Measurements from ENCODE around the gene SEC24B.

Gene SEC24B

GRCh38 chr4:109412776-109413175 lies 20.8 kb upstream of the SEC24B start:
- FAIRE-seq (no peak), DNase-seq (ENCODE audit: insufficient read length, low spot score) (no peak)
- TF ChIP-seq POLR2A (IDR thresholded peaks at IDR 0.05; ENCODE audit: low read depth, low read length): no peak

DNA sequence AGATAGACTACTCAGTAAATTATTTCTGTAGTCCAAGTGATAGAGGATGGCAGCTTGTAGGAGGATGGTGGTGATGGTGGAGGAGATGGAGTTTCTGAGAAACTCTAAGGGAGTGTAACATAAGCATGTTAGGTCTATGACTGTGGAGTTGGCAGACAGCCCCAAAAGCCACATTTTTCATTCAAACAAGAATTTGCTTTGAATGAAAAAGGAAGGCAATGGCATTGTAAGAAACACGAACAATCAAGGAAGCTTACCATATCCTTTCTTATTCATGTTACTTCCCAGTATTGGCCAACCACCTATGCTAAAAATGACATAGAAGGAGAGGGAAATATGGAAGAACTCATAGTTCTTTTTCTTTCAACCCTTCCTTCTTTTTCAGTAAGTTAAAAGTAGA lies 18.7 kb upstream of the SEC24B start:
- TF ChIP-seq POLR2A (IDR thresholded peaks at IDR 0.05; ENCODE audit: low read depth, low read length): no peak
- no peak for DNase-seq (ENCODE audit: insufficient read length, low spot score)
- no peak for FAIRE-seq

DNA sequence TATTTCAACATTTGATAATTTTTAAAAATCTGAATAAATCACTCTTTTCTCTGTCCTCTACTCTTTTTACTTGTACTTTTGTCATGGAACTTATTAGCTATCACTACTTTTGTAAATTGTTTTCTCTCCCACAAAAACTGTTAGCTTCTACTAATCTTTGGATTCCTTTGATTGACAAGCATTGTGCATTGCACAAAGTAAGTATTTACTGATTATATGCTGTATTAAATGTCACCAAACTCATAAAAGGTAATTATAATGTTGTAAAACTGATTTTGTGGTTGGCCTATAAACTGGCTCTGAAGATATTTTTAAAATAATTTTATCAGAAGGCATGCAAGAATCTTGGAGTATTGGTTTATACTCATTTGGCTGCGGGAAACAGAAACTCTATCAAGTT lies 15.0 kb upstream of the SEC24B start:
- FAIRE-seq (no peak), DNase-seq (ENCODE audit: insufficient read length, low spot score) (no peak)
- TF ChIP-seq POLR2A (IDR thresholded peaks at IDR 0.05; ENCODE audit: low read depth, low read length): no peak

DNA sequence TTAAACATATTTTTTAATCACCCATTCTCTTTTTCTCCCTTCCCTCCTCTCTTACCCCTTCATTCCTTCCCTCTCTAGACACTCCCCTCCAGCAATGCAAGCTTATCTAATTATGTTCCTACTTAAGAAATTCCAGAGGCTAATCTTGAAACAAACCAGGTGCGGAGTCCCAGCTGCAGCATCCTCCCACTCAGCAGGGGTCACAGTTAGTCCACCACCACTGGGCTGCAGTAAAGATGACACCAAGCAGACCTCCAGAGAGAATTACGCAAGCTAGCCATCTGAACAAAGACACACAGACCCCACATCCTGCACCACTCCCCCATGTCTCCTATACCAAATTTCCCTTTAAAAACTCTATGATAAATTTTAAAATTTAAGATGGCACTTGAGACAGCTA lies 13.9 kb upstream of the SEC24B start:
- no peak for DNase-seq (ENCODE audit: insufficient read length, low spot score)
- no peak for TF ChIP-seq POLR2A (IDR thresholded peaks at IDR 0.05; ENCODE audit: low read depth, low read length)
- FAIRE-seq: no peak

GRCh38 chr4:109424093-109424841 lies 9.3 kb upstream of the SEC24B start:
- FAIRE-seq: no peak
- no peak for DNase-seq (ENCODE audit: insufficient read length, low spot score)
- no peak for TF ChIP-seq POLR2A (IDR thresholded peaks at IDR 0.05; ENCODE audit: low read depth, low read length)

DNA sequence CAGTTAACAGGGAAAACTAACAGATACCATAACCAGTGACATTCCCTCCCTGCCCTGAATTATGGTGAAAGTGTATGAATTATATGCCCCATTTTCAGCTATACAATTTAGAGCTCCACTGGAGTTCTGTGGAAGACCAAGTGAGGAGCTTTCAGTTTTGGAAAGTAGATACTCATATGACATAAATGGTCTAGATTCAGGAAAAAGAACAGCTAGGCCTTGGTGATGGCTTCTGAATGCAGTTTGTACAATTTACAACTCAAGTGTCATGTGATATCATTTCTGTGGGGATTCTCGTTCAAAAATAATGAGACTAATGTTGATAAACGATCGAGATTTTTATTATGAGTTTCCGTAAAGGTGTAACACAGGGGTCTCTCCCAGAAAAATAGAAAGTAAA lies 8.2 kb upstream of the SEC24B start:
- TF ChIP-seq POLR2A (IDR thresholded peaks at IDR 0.05; ENCODE audit: low read depth, low read length): no peak
- FAIRE-seq (no peak), DNase-seq (ENCODE audit: insufficient read length, low spot score) (no peak)

- DNase-seq (ENCODE audit: insufficient read length, low spot score): no peak
- no peak for TF ChIP-seq POLR2A (IDR thresholded peaks at IDR 0.05; ENCODE audit: low read depth, low read length)
- FAIRE-seq: no peak
Observed at GRCh38 chr4:109429545-109429944, 4.1 kb upstream of the SEC24B start.

DNA sequence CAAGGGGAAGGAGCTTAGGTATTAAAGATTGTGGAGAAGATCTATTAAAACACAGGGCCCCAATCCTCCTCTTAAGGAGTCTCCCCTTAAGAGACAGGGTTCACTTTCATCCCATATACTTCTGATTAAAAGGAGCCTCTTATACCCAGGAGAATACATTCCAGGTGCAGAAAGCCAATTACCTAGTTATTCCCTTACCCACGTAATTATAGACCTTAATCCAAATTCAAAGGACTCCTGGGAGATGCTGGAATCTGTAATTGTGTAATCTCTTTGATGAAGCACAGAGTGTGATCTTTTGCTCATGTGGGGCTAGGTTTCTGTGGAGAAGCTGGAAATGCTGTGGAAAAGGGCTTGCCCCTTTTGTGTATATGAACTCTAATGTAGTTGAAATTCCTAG lies 1.4 kb upstream of the SEC24B start:
- TF ChIP-seq POLR2A (IDR thresholded peaks at IDR 0.05; ENCODE audit: low read depth, low read length): no peak
- DNase-seq (ENCODE audit: insufficient read length, low spot score) (no peak), FAIRE-seq (no peak)

- no peak for FAIRE-seq
- no peak for TF ChIP-seq POLR2A (IDR thresholded peaks at IDR 0.05; ENCODE audit: low read depth, low read length)
- DNase-seq (ENCODE audit: insufficient read length, low spot score): no peak
Observed at GRCh38 chr4:109432696-109433095, 919 bp upstream of the SEC24B start.

DNA sequence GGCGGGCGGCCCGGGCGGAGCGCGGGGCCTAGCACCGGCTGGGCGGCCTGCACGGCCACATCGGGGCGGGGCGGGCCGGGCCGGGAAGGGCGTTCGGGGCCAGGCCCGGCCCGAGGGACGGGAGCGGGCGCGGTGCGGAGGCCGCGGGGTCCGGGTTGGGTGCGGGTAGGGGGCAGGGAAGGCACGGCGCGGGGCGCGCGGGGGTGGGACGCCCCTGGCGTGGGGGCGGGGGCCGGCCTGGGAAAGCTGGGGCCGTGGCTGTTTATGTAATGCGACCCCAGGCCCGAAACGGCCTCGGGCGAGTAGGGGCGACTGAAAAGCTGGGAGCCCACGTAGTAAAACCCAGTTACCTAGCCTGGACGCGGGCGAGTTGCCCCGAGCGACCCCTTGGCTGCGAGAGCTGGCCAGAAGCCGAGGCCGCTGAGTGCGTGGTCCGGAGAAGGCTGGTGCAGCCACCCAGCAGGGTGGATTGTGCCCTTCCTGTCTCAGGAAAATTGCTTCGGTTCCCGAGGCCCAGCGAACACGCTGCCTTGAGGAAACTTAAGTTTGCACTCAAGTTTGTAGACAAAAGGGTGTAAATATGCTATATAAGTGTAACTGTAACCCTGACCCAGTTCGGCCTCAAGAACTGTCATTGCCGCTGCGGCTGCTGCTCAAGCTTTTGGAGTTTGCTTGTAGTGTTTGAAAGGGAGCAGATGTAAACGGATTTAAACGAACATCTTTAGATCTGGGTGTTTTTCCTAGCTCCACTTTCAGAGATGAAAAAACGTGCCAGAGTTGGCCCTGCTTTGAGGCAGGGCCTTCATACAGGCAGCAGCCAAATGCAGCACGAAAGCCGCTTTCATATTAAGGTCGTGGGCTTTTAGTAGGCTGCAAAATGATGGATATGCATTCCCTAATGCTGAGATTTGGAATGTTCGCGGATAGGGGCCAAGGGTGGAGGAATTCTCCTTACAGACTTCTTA lies 674 bp downstream of the SEC24B start:
- DNase-seq (ENCODE audit: insufficient read length, low spot score) (no peak), FAIRE-seq (no peak)
- TF ChIP-seq POLR2A (IDR thresholded peaks at IDR 0.05; ENCODE audit: low read depth, low read length): no peak

DNA sequence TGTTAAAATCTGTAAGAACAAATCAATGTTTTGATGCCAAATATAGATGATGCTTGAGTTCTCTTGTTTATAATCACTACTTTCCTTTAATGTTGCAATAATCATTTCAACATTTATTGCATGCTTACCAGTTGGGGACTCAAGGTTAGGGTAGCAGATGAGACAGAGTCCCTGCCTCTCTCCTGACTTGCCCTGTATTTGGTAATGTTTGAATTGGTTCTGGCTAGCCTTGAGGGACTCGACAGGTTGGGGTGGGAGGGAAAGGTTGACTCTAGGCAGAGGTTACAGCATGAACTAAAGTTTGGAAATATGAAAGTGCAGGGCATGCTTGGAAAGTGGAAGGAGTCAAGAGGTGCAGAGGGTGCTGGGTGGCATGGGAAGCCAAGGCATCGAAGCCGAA lies 2.0 kb downstream of the SEC24B start:
- DNase-seq (ENCODE audit: insufficient read length, low spot score) (no peak), FAIRE-seq (no peak)
- TF ChIP-seq POLR2A (IDR thresholded peaks at IDR 0.05; ENCODE audit: low read depth, low read length): no peak

DNA sequence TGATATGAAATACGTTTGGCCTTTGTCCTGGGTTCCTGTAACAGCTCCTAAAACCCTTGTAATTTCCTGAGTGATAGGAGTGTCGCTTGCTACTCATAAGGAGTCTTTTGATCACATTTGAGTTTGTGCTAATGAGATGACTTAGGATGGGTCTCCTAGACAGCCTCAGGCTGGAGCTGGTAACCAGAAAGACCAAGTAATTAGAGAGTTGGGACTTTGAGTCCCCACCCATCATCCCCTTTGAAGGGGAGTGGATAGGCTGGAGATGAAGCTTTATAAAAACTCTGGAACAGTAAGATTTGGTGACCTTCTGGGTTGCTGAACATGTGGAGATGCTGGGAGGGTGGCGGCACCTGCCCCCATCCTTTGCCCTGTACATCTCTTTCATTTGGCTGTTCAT lies 2.9 kb downstream of the SEC24B start:
- no peak for FAIRE-seq
- DNase-seq (ENCODE audit: insufficient read length, low spot score): no peak
- no peak for TF ChIP-seq POLR2A (IDR thresholded peaks at IDR 0.05; ENCODE audit: low read depth, low read length)

DNA sequence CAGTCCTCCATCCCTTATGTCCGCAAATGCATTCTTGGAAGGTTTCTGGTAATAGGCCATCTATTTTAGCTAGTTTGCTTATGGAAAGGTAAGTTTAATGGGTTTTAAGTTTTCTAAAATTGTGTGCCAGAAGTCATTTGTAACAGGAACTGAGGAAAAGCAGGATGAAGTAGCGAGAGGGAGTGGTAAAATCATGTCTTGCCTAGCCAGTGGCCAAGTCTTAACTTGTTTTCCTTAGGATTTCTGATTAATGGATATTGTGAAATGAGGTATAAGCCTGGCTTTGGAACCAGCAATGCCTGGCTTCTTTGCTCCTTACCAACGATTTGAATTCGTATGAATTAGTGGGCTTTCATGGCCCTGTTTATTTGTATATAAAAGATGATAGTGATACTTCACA lies 7.3 kb downstream of the SEC24B start:
- DNase-seq (ENCODE audit: insufficient read length, low spot score): no peak
- TF ChIP-seq POLR2A (IDR thresholded peaks at IDR 0.05; ENCODE audit: low read depth, low read length): no peak
- no peak for FAIRE-seq

GRCh38 chr4:109441862-109442458 lies 8.3 kb downstream of the SEC24B start:
- FAIRE-seq (no peak), DNase-seq (ENCODE audit: insufficient read length, low spot score) (no peak)
- no peak for TF ChIP-seq POLR2A (IDR thresholded peaks at IDR 0.05; ENCODE audit: low read depth, low read length)

Measured in H54 (cell line).